ENCODE data around the gene IL11. TPM values are rescaled to one million over a fixed set of nuclear protein-coding genes. Genes with fewer than 3 reads are reported as not detected.

Gene IL11
- total and polyA plus RNA-seq, 8 donors = 1.0 to 17.4 (median 1.3) TPM; not detected in 3

GRCh38 chr19:55320844-55321419 lies 49.3 kb downstream of the IL11 start:
- H3K36me3 ChIP-seq = no peaks in the 10 kb centered on the region
- no peaks in the 10 kb centered on the region for H3K9me3 ChIP-seq
- no peak overlapping the region for H3K4me3 ChIP-seq
- DNase-seq = no peak
- intact Hi-C loops (cut with DNase I; ENCODE audit: low total_unique reads) = no loop called here
- TF ChIP-seq CTCF (IDR thresholded peaks at IDR 0.05) = no peak
- no peak for TF ChIP-seq POLR2A (IDR thresholded peaks at IDR 0.05)
- no peak for TF ChIP-seq EP300 (IDR thresholded peaks at IDR 0.05)
- TF ChIP-seq POLR2AphosphoS5 (IDR thresholded peaks at IDR 0.05) = no peak
- 81 to 91% (median 86%) methylated on average over 6 to 8 of the region's 8 CpGs for WGBS, 5 donors
- peaks cover 0 to 11% (median 0%) of the 10 kb centered on the region in 4 donors for H3K4me1 ChIP-seq
- H3K27me3 ChIP-seq = peaks cover 0 to 28% (median 3%) of the 10 kb centered on the region in 3 donors
- H3K27ac ChIP-seq = no peak overlapping the region

- peak in 1 of 2 donors; percentile 79 for DNase-seq
- intact Hi-C loops (cut with DNase I; ENCODE audit: low total_unique reads) = no loop called here
- peaks cover 0 to 28% (median 3%) of the 10 kb centered on the region in 3 donors for H3K27me3 ChIP-seq
- no peaks in the 10 kb centered on the region for H3K36me3 ChIP-seq
- H3K4me3 ChIP-seq = no peak overlapping the region
- TF ChIP-seq EP300 (IDR thresholded peaks at IDR 0.05) (no peak), POLR2AphosphoS5 (IDR thresholded peaks at IDR 0.05) (no peak), CTCF (IDR thresholded peaks at IDR 0.05) (no peak), POLR2A (IDR thresholded peaks at IDR 0.05) (no peak)
- H3K4me1 ChIP-seq = peaks cover 0 to 11% (median 0%) of the 10 kb centered on the region in 4 donors
- WGBS, 5 donors = 16 to 26% (median 20%) methylated on average over 12 to 21 of the region's 21 CpGs
- H3K9me3 ChIP-seq = no peaks in the 10 kb centered on the region
- no peak overlapping the region for H3K27ac ChIP-seq
Measured at GRCh38 chr19:55319785-55320184, 50.5 kb downstream of the IL11 start.

- 78 to 90% (median 89%) methylated on average over 8 of the region's 8 CpGs for WGBS, 5 donors
- no peak overlapping the region for H3K4me3 ChIP-seq
- DNase-seq = no peak
- H3K36me3 ChIP-seq = no peaks in the 10 kb centered on the region
- no peaks in the 10 kb centered on the region for H3K4me1 ChIP-seq
- no peak for TF ChIP-seq CTCF (IDR thresholded peaks at IDR 0.05)
- no peak for TF ChIP-seq EP300 (IDR thresholded peaks at IDR 0.05)
- no peak for TF ChIP-seq POLR2AphosphoS5 (IDR thresholded peaks at IDR 0.05)
- H3K27ac ChIP-seq = no peak overlapping the region
- no peaks in the 10 kb centered on the region for H3K9me3 ChIP-seq
- intact Hi-C loops (cut with DNase I; ENCODE audit: low total_unique reads) = no loop called here
- H3K27me3 ChIP-seq = peaks cover 0 to 20% (median 3%) of the 10 kb centered on the region in 3 donors
Measured at GRCh38 chr19:55316646-55317045, 53.6 kb downstream of the IL11 start.

- no peak overlapping the region for H3K4me3 ChIP-seq
- H3K4me1 ChIP-seq = no peaks in the 10 kb centered on the region
- no peaks in the 10 kb centered on the region for H3K9me3 ChIP-seq
- WGBS, 5 donors = 85 to 88% (median 86%) methylated on average over 13 of the region's 13 CpGs
- no peak overlapping the region for H3K27ac ChIP-seq
- intact Hi-C loops (cut with DNase I; ENCODE audit: low total_unique reads) = no loop called here
- no peaks in the 10 kb centered on the region for H3K36me3 ChIP-seq
- DNase-seq = no peak
- TF ChIP-seq POLR2AphosphoS5 (IDR thresholded peaks at IDR 0.05) (no peak), CTCF (IDR thresholded peaks at IDR 0.05) (no peak), EP300 (IDR thresholded peaks at IDR 0.05) (no peak), POLR2A (IDR thresholded peaks at IDR 0.05) (no peak)
- H3K27me3 ChIP-seq = peaks cover 0 to 17% (median 3%) of the 10 kb centered on the region in 3 donors
Measured at GRCh38 chr19:55315956-55316525, 54.2 kb downstream of the IL11 start.

Data from stomach (tissue), 9 donors.